ENCODE measurements around the gene RPS18.
"Not testable (repeated sequence)": the region's sequence is repeated elsewhere in the genome, so short reads cannot be mapped to it uniquely, and the experiment has no call there.

RPS18 gene

DNA sequence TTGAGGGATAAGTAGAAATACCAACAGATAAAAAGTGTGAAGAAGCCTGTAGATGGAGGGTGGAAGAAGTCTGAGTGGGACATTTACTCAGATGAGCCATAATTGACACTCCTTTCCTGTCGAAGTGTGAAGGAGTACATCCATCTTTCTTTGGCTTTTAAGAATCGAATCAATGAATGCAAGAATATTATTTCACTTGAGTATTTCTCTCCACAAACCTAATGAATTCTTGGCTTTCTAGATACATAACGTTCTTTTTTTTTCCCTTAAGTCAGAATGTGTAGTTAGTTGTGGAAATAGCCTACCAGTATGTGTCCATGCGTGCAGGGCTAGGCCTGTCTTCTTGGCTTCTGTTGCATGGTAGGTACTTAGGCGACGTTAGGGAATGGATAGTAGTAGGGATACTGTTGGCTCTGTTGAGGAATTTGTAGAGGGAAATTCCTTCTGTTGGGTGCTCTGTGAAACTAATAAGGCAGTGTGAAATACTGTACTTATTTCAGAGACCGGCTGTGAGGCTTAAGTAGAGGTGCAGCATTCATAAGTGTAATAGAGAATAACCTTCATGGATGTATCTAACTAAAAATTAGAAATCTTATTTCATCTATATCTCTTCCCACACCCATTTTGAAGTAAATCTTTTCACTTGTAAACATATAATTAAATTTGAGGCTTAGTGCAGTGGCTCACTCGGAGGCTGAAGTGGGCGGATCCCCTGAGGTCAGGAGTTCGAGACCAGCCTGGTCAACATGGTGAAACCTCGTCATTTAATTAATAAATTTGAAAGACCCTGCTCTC is 1.5 kb downstream of the RPS18 start:
- DNase-seq: no peak

DNA sequence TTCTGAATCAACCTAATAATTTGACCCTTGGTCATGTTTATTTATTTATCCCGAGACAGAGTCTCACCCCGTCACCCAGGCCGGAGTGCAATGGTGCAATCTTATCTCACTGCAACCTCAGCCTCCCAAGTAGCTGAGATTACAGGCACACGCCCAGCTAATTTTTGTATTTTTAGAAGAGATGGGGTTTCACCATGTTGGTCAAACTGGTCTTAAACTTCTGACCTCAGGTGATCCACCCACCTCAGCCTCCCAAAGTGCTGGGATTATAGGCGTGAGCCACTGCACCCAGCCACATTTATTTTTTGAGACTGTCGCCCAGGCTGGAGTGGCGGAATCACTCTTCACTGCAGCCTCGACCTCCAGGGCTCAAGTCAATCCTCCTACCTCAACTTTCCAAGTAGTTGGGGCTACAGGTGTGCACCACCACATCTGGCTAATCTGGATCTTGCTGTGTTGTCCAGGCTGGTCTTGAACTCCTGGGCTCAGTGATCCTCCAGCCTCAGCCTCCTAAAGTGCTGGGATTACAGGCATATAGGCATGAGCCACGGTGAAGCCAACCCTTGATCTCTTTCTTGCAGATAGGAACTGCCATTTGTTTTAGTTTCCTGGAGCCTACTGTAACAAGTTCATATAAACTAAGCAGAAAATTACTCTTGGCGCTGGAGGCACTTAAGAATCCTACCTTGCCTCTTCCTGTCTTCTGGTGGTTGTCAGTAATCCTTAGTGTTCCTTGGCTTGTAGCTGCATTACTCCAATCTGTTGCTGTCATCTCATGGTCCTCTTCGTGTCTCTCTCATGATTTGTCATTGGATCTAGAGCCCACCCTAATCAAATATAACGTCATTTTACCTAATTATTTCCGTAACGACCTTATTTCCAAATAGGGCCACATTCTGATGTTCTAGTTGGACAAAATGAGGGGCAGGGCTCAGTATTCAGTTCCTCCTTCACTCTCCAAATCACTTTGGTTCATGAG is 2.3 kb downstream of the RPS18 start:
- DNase-seq: no peak

DNA sequence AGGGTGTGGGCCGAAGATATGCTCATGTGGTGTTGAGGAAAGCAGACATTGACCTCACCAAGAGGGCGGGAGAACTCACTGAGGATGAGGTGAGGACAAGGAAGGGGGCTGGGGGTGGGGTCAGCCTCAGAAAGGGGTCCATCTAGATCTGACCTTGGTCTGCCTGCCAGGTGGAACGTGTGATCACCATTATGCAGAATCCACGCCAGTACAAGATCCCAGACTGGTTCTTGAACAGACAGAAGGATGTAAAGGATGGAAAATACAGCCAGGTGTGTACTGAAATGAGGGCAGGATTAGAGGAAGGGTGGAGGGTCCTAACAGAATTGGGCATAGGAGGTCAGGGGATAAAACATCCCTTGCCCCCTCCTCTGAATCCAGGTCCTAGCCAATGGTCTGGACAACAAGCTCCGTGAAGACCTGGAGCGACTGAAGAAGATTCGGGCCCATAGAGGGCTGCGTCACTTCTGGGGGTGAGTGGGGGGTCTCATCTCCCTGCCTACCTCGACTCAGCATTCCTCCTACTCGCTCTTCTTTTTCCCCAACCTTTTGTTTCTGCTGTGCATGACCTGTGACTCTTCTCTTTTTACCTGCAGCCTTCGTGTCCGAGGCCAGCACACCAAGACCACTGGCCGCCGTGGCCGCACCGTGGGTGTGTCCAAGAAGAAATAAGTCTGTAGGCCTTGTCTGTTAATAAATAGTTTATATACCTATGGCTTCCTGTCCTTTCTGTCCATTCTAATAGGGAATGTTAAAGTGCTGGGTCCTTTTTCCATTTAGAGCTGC is 4.1 kb downstream of the RPS18 start:
- not testable (repeated sequence) for DNase-seq

DNA sequence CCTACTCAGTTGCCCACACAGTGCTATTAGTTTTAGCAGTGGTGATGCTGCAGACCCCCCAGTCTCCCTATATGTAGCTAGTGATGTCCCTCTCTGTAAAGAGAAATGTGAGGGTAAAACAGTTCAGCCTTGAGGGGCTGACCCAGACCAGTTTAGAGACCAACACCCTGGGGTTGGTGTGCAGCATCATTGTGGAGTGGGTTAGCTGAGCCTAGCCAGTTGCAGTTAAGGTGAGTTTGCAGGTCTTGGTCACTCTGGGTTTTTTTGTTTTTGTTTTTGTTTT is 4.6 kb downstream of the RPS18 start:
- no peak for DNase-seq

DNA sequence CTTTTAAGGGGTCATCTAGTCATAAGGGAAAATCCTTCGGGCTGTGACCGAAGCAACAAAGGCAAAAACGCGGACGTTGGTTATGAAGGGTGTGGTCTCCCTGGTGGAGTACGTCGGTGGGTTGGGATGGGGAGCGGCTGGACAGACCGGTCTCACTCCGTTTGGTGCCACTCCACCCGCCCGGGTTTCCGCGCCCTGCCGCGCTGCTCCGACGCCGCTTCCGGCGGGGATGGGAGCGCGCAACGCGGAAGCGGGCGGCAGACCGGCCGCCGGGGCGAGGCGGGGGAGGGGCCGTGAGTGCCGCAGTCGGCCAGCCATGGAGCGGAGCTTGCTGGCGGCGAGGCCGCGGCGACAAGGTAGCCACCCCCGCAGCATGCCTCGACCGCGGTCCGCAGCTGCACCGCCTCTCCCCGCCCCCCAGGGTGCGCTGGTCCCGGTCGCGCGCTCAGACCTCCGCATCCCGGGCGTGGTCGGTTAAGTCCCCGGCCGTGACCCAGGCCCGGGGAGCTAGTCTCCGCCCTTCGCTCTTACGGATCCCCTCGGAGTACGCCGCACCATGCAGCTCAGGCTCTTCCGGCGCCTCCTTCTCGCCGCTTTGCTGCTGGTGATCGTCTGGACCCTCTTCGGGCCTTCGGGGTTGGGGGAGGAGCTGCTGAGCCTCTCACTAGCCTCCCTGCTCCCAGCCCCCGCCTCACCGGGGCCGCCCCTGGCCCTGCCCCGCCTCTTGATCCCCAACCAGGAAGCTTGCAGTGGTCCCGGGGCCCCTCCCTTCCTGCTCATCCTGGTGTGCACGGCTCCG is 5.2 kb downstream of the RPS18 start, which contains the start of gene B3GALT4:
B3GALT4 (plus strand) TSS at position 260 of the 799 bp plus-strand sequence; CDS start at position 557, 297 bp downstream.
- peak; percentile 60 for DNase-seq

DNA sequence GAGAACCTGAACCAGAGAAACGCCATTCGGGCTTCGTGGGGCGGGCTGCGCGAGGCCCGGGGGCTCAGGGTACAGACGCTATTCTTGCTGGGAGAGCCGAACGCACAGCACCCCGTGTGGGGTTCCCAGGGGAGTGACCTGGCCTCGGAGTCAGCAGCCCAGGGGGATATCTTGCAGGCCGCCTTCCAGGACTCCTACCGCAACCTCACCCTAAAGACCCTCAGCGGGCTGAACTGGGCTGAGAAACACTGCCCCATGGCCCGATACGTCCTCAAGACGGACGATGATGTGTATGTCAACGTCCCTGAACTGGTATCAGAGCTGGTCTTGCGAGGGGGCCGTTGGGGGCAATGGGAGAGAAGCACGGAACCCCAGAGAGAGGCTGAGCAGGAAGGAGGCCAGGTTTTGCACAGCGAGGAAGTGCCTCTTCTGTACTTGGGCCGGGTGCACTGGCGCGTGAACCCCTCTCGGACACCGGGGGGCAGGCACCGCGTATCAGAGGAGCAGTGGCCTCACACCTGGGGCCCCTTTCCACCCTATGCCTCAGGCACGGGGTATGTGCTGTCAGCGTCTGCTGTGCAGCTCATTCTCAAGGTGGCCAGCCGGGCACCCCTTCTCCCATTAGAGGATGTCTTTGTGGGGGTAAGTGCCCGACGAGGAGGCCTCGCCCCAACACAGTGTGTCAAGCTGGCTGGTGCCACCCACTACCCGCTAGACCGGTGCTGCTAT is 6.0 kb downstream of the RPS18 start:
- peak; percentile 21 for DNase-seq

DNA sequence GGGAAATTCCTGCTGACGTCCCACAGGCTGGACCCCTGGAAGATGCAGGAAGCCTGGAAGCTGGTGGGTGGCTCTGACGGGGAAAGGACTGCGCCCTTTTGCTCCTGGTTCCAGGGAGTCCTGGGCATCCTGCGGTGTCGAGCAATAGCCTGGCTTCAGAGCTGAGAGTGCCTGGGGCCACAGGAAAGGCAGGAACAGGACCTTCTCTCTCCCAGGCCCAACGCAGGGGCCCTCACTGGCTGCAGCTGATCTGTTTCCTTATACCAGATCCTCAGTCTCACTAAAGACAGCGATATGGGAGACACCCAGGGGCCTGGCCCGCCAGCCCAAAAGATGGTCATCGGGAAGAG is 6.5 kb downstream of the RPS18 start:
- no peak for DNase-seq

DNA sequence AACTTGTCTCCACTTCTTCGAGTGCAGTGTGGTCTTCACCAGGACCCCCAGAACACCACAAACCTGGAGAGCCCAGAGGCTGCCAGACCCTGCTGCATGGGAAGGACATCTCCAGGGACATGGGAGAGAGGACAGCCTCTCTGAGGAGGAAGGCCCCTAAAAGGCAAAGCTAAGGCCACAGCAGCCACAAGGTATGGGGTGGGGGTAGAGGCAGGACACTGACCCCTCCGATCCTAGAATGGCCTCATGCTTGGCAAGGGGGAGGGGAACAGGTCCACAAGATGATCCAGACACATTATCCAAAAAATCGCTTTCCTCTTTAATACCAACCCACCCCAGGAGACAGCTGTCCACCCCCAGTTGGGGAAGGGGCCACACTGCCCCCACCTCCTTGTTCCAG is 6.9 kb downstream of the RPS18 start:
- no peak for DNase-seq

DNA sequence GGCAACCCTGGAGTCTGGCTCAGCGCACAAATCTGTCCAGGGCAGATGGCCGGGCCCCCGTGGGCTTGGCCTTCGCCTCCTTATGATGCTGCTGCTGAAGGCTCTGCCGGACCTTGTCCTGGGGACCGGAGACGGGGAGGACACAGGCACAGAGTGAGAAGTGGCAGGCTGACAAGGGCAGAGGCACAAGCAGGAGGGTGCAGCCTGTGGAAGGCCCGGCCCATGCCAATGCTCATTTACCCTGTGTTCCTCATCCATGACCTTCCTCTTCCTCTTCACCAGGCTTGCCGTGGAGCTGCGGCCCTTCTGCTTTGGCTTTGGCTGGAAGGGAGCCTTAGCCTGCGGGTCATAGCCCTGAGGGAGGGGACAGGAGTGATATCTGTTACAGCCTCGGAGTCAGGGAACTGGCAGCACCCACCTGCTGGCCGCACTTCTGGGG is 7.4 kb downstream of the RPS18 start:
- DNase-seq: no peak

DNA sequence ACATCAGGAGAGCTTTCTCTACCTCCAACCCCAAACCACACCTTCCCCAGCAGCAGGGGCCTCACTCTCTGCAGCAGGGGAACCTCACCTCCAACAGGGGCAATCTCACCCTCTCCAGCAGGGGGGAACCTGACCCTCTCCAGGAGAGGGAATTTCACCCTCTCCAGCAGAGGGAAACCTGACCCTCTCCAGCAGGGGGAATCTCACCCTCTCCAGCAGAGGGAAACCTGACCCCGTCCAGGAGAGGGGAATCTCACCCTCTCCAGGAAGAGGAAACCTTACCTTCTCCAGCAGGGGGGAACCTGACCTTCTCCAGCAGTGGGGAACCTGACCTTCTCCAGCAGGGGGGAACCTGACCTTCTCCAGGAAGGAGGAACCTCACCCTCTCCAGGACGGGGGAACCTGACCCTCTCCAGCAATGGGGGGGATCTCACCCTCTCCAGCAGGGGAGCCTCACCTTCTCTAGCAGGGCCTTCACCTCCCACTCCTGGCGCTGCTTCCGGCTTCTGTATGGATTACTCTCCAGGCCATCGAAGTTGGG is 8.2 kb downstream of the RPS18 start:
- no peak for DNase-seq

DNA sequence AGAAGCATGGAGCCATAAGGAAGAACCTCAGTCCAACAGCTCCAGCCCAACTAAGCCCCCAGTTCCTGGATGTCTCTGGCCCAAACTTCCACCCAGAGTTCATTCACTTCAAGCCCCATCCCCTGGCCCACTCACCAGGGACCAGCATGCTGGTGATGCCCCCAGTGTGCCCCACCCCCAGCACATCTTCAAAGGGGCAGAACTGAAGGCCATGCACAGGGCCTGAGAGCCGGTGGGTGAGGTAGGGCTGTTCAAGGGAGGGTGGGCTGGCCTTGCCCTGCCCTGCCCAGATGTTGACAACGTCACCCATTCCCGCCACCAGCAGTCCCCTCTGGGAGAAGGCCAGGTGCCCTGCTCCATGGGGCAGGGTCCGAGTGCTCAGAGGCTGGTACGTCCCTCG is 8.7 kb downstream of the RPS18 start:
- no peak for DNase-seq

DNA sequence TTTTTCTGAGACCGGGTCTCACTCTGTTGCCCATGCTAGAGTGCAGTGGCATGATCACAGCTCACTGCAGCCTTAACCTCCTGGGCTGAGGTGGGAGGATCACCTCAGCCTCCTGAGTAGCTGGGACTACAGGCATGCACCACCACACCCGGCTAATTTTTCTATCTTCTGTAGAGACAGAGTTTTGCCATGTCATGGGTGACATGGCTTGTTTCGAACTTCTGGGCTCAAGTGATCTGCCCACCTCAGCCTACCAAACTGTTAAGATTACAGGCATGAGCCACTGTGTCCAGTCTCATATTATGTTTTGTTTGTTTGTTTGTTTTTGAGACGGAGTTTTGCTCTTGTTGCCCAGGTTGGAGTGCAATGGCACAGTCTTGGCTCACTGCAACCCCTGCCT is 13.3 kb downstream of the RPS18 start:
- DNase-seq: not testable (repeated sequence)

DNA sequence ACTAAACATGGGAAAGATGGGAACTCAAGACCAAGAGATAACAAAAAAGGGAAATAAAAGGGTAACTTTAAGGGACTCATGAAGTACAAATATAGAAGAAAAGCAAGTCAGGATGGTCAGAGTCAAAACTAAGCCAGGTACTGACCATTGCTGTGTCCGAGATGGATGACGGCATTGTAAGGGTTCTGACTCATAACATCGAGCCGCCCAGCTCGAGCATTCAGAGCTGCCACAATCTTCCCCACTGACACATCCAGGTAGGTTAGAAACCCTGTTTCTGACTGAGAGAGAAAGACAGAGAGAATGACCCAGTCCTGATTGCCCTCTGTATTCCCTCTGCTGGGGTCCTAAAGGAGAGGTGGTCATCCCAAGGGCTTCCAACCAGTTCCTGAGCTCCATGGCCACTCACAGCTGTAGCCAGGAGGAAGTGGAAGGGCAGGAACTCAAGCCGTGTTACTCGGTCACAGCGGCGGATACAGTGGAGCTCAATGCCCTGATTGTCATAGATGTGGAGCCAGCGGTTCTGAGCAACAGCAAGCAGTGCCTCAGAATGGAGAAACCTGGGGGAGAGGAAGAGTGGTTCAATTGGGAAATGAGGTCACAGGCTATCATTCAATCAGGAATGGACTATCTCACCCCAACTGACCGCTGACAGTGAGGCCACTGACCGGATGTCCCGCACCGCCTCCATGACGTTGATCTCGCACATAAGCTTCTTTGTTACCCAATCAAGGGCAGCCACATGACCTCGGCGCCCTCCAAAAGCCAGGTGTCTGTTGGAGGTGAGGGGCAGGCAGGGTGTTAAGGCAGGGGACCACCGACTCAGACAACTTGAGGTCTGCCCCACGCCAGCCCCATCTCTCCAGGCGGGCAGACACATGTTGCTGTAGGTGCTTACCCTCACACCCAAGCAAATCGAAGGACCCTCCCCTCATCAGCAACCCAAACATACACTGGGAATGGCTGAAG is 15.4 kb downstream of the RPS18 start:
- DNase-seq: no peak

DNA sequence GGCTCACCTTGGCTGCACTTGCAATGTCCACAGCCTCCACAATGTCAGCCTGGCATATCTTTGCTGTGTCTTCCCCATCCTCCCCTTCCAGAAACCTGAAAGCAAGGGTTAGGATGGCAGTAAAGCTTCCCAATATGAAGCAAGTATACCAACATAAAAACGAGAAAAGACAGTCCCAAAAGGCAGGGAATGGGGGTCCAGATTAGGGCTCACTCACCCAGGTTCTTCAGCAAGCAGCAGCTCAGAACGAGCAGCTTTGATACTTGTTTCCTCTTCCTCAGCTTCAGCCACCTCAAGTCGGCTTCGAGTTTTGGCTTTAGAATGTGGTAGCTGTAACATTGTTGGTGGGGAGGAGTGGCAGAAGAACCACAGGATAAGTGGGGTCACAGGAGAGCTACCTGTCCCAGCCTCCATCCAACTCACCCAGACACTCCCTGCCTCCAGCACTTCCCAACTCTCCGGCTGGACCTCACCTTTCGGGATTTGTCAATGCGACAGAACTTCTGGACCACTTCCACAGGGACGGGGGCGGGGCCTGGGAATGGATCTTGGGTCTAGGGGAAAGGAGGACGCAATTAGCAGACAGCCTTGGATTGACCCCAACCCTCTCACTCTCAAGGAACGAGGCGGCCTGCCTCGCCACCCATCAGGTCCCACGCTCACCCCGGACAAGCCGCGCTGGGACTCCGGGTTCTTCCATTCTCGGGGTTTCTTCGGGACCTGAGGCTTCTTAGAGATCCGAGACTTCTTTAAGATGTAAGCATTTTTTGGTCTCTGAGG is 16.5 kb downstream of the RPS18 start:
- no peak for DNase-seq

DNA sequence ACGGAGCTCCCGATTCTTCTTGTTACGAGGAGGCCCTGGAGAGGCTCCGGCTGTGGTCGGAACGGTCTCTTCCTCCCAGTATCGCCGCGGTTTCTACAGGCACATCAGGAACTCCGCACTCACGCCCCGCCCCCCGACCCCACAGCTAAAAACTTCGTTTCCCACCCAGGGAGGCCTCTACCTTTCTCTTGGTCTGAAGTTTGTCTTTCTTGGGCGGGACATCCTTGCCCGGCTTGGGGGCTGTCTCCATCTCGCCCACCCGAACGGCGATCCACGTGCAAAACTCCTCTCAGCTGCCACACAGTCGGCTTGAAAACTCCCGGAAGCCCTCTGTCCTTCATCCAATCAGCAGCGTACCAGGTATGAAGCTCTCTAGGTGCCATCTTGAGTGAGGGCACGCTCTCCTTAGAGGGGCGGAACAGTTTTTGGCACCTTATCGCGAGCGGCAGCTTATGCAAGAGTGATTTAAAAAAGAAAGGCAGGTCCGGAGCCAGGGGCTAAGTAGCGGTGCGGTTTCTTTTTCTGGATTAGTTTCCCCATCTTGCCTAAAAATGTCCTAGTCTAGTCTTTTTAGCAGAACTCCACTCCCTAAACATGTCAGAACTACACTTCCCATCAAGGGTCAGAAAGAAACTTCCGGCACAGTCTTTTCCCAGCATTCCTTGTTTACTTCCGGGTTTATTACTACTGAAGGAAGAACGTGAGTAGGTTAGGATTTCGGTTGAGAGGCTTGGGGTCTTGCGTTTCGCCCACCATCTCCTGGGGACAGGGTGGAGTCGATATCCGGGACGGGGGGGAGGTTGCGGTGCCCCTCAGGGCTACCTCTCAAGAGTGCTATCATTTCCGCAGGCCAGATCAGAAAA is 17.3 kb downstream of the RPS18 start, which contains the start of the genes PFDN6 and WDR46:
PFDN6 (plus strand) TSS at position 681 of the 863 bp plus-strand sequence. CDS start 256 bp downstream, outside the sequence.
WDR46 (minus strand) TSS at position 319 of the 863 bp plus-strand sequence; CDS start at position 250, 69 bp downstream.
- DNase-seq: no peak

DNA sequence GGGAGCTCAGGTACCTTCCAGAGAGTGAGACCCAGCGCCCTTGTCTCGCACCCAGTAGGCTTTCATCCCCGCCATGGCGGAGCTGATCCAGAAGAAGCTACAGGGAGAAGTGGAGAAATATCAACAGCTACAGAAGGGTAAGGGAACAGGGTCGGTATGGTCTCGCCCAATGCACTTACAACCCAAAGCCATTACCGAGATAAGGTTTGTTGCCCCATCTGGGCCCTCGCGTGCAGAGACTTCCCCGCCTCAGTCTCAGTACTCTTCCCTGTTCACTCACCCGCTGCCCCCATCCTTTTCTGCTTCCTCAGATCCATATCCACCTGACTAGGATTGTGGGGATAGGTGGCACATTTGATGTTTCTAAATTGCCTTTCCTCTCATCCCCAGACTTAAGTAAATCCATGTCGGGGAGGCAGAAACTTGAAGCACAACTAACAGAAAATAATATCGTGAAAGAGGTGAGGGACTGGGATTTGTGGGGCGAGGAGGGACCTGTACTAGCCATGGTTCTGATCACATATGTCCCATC is 18.0 kb downstream of the RPS18 start:
- DNase-seq: no peak

DNA sequence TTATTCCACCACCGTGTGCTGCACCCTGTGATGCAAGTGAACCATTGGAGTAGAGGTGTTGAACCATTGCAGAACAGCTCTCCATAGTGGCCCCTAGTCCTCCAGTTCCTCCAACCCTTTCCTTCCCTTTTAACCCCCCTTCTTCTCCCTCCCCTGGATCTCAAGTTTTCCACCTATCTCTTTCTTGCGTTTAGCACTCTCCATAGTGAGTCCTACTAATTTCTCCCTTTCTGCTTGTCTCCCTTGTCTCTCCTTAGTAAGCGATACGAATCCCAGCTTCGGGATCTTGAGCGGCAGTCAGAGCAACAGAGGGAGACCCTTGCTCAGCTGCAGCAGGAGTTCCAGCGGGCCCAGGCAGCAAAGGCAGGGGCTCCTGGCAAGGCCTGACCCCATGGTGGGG is 18.6 kb downstream of the RPS18 start:
- DNase-seq: no peak

Measured in activated gamma-delta T cell (primary cell).